NT2/D1 (cell line): ENCODE measurements around the gene SIN3A.

Experiments
- DNase-seq: peaks from one replicate; pipeline ENCODE4 v3.0.0-alpha.2; 2011; ENCODE audit warnings: low read depth, low spot score
- H3K27me3 ChIP-seq: 2 replicates; pipeline ENCODE4 v1.6.0; 2011; ENCODE audit warnings: mild to moderate bottlenecking; ENCODE audit not compliant: insufficient read length, insufficient read depth
- H3K36me3 ChIP-seq: 2 replicates; pipeline ENCODE4 v1.6.1; 2011; ENCODE audit warnings: mild to moderate bottlenecking, low read length, mixed read lengths; ENCODE audit not compliant: insufficient read depth, insufficient read length
- H3K4me1 ChIP-seq: 2 replicates; pipeline ENCODE4 v1.5.1; 2011; ENCODE audit not compliant: insufficient read depth, insufficient read length
- H3K4me3 ChIP-seq: 2 replicates; pipeline ENCODE4 v1.5.1; 2011; ENCODE audit warnings: low read depth; ENCODE audit not compliant: insufficient read length
- H3K9ac ChIP-seq: 2 replicates; pipeline ENCODE4 v1.6.0; 2011; ENCODE audit warnings: low read depth; ENCODE audit not compliant: insufficient read length
- H3K9me3 ChIP-seq: 2 replicates; pipeline ENCODE4 v1.5.1; 2011; ENCODE audit warnings: mild to moderate bottlenecking, low read length; ENCODE audit not compliant: insufficient read depth
- SUZ12 ChIP-seq: IDR thresholded peaks from 2 replicates; pipeline ENCODE4 v1.6.1; 2011; ENCODE audit not compliant: insufficient read length, insufficient read depth; ENCODE audit errors: extremely low read depth
- YY1 ChIP-seq: IDR thresholded peaks from 2 replicates; pipeline ENCODE4 v1.6.1; 2011; ENCODE audit not compliant: insufficient read length, insufficient read depth
- ZNF274 ChIP-seq: IDR thresholded peaks from 2 replicates; pipeline ENCODE4 v1.6.1; 2011; ENCODE audit warnings: mild to moderate bottlenecking, low read depth, low read length

Gene SIN3A

DNA sequence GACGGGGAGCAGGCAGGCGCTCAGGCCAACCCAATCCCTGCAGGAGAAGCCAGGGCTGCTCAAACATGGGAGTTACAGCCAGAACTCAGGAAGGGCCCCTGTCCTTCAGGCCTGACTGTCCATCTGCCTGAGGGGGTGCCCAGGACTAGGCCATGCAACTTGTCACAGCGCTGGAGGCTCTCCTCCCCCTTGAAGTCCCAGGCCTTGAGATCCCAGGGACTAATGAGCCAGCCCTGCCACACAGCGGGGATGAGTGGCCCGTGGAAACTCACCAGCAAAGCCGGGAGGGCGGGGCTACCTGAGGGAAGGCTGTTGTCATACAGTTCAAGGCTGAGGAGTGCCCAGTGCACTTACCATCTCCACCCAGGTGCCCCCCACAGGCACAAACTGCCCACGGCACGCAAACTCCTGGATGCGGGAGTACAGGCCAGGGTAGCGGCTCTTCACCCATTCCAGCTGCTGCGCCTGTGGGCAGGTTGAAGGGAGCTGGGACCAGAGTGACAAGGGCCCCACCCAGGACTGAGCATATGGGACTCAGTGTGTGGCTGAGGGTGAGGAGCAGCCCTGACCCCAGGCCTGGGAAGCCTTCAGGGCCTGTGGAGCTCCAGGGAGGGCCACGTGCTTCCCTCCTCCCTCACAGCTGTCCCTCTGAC lies 89.4 kb downstream of the SIN3A start:
- no peak overlapping the region for H3K4me3 ChIP-seq
- H3K9me3 ChIP-seq = no peaks in the 10 kb centered on the region
- no peak overlapping the region for H3K9ac ChIP-seq
- TF ChIP-seq SUZ12 = no peak
- no peak for TF ChIP-seq ZNF274
- TF ChIP-seq YY1 = no peak
- DNase-seq = no peak
- H3K27me3 ChIP-seq = no peaks in the 10 kb centered on the region
- peaks cover 92% of the 10 kb centered on the region for H3K36me3 ChIP-seq
- peaks cover 5% of the 10 kb centered on the region for H3K4me1 ChIP-seq

DNA sequence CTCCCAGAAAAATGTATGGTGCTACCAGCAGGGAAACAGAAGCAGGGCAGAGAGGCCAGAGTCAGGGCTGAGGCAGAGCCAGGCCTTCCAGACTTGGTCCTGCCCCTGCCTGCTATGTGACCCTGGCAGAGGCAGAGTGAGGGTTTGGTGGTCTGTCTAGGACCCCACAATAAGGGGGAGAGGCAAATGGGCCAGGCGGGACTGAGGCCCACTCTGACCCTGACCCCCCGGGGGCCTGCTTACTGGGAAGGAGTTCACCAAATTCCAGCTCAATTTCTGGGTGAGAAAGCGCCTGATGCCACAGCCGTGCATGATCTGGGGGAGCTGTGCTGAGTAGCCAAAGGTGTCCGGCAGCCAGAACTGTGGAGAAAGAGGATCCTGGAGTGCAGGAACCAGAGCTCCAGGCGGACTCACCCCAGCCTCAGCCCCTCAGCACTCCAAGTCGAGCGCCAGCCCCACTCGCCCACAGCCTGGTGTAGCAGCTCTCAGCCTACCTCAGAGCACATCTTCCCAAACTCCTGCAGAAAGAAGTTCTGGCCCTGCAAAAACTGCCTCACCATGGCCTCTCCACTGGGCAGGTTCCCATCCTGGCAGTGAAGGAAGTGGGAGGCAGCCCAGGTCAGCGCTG lies 90.0 kb downstream of the SIN3A start:
- Histone ChIP-seq H3K36me3 (peaks cover 92% of the 10 kb centered on the region), H3K9ac (no peak overlapping the region)

DNA sequence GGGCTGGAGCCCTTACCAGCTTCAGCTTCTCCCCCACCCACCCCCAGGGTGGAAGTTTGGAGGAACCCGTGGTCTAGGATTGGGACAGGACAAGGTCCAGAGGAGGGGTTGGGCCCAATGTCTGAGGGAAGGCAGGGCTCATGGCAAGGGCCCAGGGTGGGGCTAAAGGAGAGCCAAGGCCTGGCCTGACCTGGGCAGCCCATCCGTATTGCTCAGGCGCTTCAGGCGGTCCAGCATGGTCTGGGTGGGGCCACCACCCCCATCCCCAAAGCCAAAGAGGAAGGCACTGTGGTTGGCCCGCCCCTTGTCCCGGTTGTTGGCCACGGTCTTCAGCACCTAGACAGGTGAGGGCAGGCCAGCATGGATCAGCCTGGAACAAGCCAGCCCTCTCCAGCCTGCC lies 90.6 kb downstream of the SIN3A start:
- DNase-seq = no peak
- H3K4me1 ChIP-seq = peaks cover 5% of the 10 kb centered on the region
- H3K27me3 ChIP-seq = no peaks in the 10 kb centered on the region
- H3K36me3 ChIP-seq = peaks cover 92% of the 10 kb centered on the region
- no peak overlapping the region for H3K9ac ChIP-seq
- no peak for TF ChIP-seq SUZ12
- TF ChIP-seq ZNF274 = no peak
- TF ChIP-seq YY1 = no peak
- H3K4me3 ChIP-seq = no peak overlapping the region
- H3K9me3 ChIP-seq = no peaks in the 10 kb centered on the region

More for the DNA sequence above, 90.0 kb downstream of the SIN3A start:
- TF ChIP-seq SUZ12 = no peak
- TF ChIP-seq YY1 = no peak
- TF ChIP-seq ZNF274 = no peak
- Histone ChIP-seq H3K4me1 (peaks cover 5% of the 10 kb centered on the region), H3K27me3 (no peaks in the 10 kb centered on the region), H3K9me3 (no peaks in the 10 kb centered on the region), H3K4me3 (no peak overlapping the region)
- DNase-seq = no peak

DNA sequence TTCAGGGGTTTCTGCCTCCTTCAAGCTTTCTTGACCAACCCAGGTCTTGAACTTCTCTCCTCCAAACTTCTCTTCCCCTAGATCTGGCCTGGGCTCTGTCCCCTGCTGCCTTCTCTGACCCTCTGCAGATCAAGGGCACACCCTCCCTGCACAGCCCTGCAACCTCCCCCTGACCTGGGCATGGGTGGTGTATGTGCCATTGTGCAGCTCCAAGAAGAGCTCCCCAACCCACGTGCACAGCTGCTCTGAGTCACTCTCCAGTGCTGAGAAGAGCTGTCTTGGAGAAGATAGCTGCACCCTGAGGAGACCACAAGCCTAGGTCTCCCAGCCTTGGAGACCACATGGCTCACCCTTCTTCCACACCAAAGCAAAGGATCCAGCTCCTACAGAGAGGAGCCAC lies 91.1 kb downstream of the SIN3A start:
- peaks cover 5% of the 10 kb centered on the region for H3K4me1 ChIP-seq
- no peaks in the 10 kb centered on the region for H3K9me3 ChIP-seq
- peaks cover 91% of the 10 kb centered on the region for H3K36me3 ChIP-seq
- no peak overlapping the region for H3K4me3 ChIP-seq
- H3K27me3 ChIP-seq = no peaks in the 10 kb centered on the region
- H3K9ac ChIP-seq = no peak overlapping the region
- DNase-seq = no peak
- TF ChIP-seq YY1 = no peak
- no peak for TF ChIP-seq ZNF274
- no peak for TF ChIP-seq SUZ12

DNA sequence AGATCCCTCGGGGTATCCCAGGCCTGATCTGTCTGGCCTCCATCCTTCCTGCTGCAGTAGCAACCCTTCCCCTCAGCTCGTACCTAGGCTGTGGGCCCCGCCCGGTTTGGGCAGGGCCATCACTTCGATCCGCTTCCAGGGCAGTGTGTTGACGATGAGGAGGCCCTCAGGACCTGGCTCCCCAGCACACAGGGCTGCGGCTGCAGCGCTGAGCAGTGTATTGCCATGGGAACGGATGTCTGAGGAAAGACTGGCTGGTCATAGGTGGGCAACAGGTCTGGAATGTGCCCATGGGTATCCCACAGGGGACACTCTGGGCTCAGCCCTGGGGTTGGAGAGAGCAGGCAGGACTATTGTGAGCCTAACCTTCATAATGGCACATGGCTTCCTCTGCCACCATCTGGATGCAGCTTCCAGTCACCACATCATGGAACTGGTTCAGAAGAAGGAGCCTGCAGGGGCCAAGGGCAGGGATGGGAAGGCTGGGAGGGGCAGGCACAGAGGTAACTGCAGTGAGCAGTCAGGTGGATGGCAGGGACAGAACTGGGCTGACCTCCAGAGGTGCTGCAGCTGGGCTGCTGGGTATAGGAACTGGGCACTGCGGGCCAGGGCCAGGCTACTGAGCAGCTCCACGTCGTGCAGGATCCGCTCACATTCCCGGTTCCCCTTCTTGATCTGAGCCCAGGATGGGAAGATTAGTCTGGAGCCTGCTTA lies 91.8 kb downstream of the SIN3A start:
- no peak overlapping the region for H3K4me3 ChIP-seq
- no peaks in the 10 kb centered on the region for H3K27me3 ChIP-seq
- H3K9me3 ChIP-seq = no peaks in the 10 kb centered on the region
- no peak for DNase-seq
- peaks cover 7% of the 10 kb centered on the region for H3K4me1 ChIP-seq
- peaks cover 91% of the 10 kb centered on the region for H3K36me3 ChIP-seq
- H3K9ac ChIP-seq = no peak overlapping the region
- TF ChIP-seq SUZ12 = no peak
- no peak for TF ChIP-seq ZNF274
- TF ChIP-seq YY1 = no peak

DNA sequence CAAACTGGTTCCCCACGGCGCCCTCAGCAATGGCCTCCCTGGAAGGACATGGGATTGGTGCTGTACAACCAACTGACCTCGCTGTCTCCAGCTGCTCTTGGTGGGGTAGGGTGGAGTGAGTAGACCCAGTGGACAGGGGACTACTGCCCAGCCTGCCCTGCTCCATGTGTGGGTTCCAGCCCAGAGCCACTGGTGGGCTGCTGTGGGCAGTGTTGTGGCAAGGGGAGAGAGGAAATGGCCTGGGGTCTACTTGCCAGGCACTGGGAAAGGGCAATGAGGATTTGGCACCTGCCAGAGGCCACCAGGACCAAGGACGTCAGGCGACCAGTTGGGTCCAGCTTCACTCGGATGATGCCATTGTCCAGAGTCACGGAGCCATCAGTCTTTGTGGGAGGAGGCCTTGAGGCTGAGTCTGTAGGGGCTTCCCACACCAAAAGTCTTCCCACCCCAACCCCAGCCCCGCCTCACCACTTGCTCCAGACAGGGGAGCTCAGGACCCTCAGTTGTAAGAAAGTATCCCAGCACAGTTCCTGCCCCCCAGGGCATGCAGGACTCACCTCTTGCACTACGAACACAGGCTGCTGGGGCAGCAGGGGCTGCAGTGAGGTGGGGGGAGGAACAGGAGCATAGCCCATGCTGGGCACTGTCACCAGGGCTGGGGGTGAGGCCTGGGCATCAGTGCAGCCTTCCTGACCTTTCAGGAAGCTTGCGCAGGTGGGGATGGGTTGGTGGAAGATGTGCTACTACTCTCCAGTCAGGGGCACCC lies 92.5 kb downstream of the SIN3A start:
- no peak for DNase-seq
- no peaks in the 10 kb centered on the region for H3K27me3 ChIP-seq
- H3K9me3 ChIP-seq = no peaks in the 10 kb centered on the region
- no peak overlapping the region for H3K4me3 ChIP-seq
- H3K4me1 ChIP-seq = peaks cover 8% of the 10 kb centered on the region
- TF ChIP-seq SUZ12 = no peak
- TF ChIP-seq ZNF274 = no peak
- TF ChIP-seq YY1 = no peak
- H3K9ac ChIP-seq = no peak overlapping the region
- peaks cover 91% of the 10 kb centered on the region for H3K36me3 ChIP-seq
